Gastroesophageal sphincter (tissue), 4 donors: ENCODE results near the gene TEKT2. TPM values are rescaled to one million over a fixed set of nuclear protein-coding genes. Genes with fewer than 3 reads are reported as not detected.

ENCODE experiments used
- ATAC-seq: fragments of 150-250 bp; one replicate; pipeline ENCODE4 v1.9.1; 2016; ENCODE audit warnings: mild to moderate bottlenecking, moderate library complexity
- H3K27ac ChIP-seq, 4 donors: fragments of 200-600 bp; sonication (generic) in 3 of 4; 1 replicate in 3 of 4; 2 replicates in 1 of 4; pipeline ENCODE4 v1.5.1; 2016 to 2019
- H3K27me3 ChIP-seq: fragments of 200-600 bp; sonication (generic); one replicate; pipeline ENCODE4 v1.5.1; 2019
- H3K36me3 ChIP-seq, 2 donors: fragments of 200-600 bp; sonication (generic); one replicate each; pipeline ENCODE4 v1.5.1; 2019; ENCODE audit warnings: control low read depth in 1 of 2
- H3K4me1 ChIP-seq, 3 donors: fragments of 200-600 bp; sonication (generic); 1 replicate in 2 of 3; 2 replicates in 1 of 3; pipeline ENCODE4 v1.5.1; 2016 to 2019; ENCODE audit warnings: control low read depth in 2 of 3
- H3K4me3 ChIP-seq, 2 donors: fragments of 200-600 bp; sonication (generic); one replicate each; pipeline ENCODE4 v1.5.1; 2019; ENCODE audit warnings: mild to moderate bottlenecking in 1 of 2, moderate library complexity in 1 of 2
- H3K9me3 ChIP-seq, 3 donors: fragments of 200-600 bp; sonication (generic); one replicate each; pipeline ENCODE4 v1.5.1; 2017 to 2019; ENCODE audit warnings: control low read depth in 2 of 3
- CTCF ChIP-seq, 4 experiments: fragments of 200-600 bp in 2 of 4; fragments of 450-650 bp in 2 of 4; sonication (generic) in 1 of 4; IDR thresholded peaks; one replicate each; pipeline ENCODE4 v1.5.1; 2017 to 2019; ENCODE audit warnings: antibody characterized with exemption in 4 of 4, mild to moderate bottlenecking in 2 of 4, moderate library complexity in 2 of 4
- EP300 ChIP-seq: sonication (generic); formaldehyde crosslinking; IDR thresholded peaks from one replicate; pipeline ENCODE4 v1.6.1; 2017; ENCODE audit warnings: antibody characterized with exemption, mild to moderate bottlenecking
- POLR2A ChIP-seq, 2 donors: fragments of 450-650 bp; IDR thresholded peaks; one replicate each; pipeline ENCODE4 v1.6.1; 2017; ENCODE audit warnings: antibody characterized with exemption in 2 of 2, mild to moderate bottlenecking in 2 of 2, moderate library complexity in 1 of 2
- POLR2AphosphoS5 ChIP-seq: sonication (generic); formaldehyde crosslinking; IDR thresholded peaks from one replicate; pipeline ENCODE4 v1.6.1; 2017; ENCODE audit warnings: antibody characterized with exemption
- WGBS, 2 donors: methylation state at CpG; one replicate each; pipeline ENCODE4 v1.1.5; 2018; ENCODE audit warnings: low coverage in 1 of 2; 5-methylcytosine and 5-hydroxymethylcytosine counted together
- total RNA-seq, 4 donors: library from RNA; depleted of rRNA; stranded (reverse); fragments of >200 nt; gene quantifications; one replicate each; pipeline ENCODE4 v1.1.0, GENCODE V29; 2016

The TEKT2 gene
- total RNA-seq, 4 donors from 2014 or later = 0.73 TPM; not detected in 3

DNA sequence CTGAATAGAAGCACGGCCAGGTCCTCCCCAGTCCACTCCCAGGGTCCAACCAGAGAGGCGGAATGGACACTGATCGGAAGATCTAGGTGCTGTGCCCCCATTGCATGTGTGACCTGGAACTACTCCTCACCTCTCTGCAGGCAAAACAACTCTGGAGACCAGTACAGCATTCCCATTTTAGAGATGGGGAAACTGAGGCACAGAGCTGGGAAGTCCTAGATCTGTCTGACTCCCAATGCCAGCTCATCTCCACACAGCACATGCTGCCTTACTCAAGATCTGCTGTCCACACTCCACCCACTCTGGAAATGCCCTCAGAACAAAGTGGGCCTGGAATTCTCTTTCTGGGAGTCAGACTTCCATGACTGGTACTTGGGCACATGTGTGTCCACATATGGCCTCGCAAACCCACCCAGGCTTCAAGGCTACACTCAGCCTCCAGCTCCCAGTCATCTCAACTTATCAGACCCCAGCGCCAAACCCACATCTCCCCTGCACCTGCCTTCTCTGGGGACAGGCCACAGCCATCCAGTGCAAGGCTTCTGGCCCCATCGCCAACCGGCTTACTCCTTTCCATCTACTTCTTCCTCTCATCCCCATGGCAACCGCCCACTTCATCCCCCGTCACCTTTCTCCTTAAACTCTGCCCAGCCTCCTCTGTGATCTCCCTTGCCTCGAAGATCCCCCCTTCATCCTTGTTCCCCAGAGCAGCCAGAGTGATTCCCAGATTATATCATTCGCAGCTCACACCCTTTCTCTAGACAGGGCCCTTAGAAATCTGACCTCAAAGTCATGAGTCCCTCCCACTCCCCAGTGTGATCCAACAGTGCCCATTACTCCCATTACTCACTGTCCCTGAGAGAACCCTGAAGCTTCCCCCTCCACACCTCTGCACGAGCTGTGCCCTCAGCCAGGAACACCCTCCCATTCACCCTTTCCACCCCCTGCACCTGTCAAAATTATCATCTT, 38.5 kb downstream of the TEKT2 start:
- Histone ChIP-seq H3K36me3 (no peaks in the 10 kb centered on the region), H3K9me3 (no peaks in the 10 kb centered on the region), H3K27me3 (no peaks in the 10 kb centered on the region), H3K4me3 (no peak overlapping the region), H3K27ac (peak overlapping the region in 2 of 4 donors; percentile 63 to 83), H3K4me1 (peaks cover 0 to 61% (median 30%) of the 10 kb centered on the region in 3 donors)
- 78 to 81% methylated on average over 7 of the region's 12 CpGs for WGBS, 2 donors
- no peak for TF ChIP-seq POLR2A (IDR thresholded peaks at IDR 0.05)
- no peak for TF ChIP-seq CTCF (IDR thresholded peaks at IDR 0.05)
- TF ChIP-seq EP300 = no peak
- TF ChIP-seq POLR2AphosphoS5 = no peak
- ATAC-seq = no peak

GRCh38 chr1:36123356-36123755, 39.5 kb downstream of the TEKT2 start:
- peak; percentile 21 for ATAC-seq
- Histone ChIP-seq H3K4me1 (peaks cover 0 to 54% (median 30%) of the 10 kb centered on the region in 3 donors), H3K4me3 (no peak overlapping the region), H3K9me3 (no peaks in the 10 kb centered on the region), H3K27ac (peak overlapping the region in 3 of 4 donors; percentile 83 to 85 (median 84)), H3K36me3 (no peaks in the 10 kb centered on the region), H3K27me3 (no peaks in the 10 kb centered on the region)
- TF ChIP-seq POLR2AphosphoS5 = no peak
- WGBS, 2 donors = 64 to 70% methylated on average over 5 to 8 of the region's 8 CpGs

DNA sequence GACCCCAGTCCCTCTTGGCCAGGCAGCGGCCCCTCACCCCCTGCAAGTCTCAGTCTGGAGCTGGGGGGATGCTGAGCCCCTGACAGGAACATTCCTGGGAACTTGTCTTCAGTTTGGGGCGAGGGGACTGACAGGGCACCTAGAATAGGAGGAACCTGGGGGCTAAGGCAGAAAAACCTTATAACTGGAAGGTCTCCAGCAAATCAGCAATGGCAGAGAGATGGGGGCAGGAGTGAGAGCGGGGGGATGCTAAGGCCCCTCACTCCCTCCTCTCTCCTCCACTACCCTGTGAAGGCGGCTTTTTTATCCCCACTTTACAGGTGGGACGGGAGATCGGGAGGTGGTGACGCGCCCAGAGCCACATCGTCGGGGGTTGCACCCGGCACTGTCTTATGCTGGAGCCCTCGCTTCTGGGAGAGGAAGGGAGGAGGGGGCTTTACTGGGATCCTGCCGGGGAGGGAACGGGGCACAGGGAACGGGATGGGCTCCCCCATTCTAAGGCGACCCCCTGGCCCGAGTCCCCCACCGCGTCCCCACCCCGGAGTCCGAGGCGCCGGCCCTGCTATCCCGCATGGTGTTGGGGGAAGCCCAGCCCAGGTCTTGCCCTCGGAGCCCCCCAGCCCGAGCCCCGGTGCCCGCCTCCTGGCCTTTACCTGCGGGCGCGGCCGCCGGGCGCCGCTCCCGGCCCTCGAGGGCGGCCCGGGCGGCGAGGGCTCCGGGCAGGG, 40.7 kb downstream of the TEKT2 start:
- Histone ChIP-seq H3K4me1 (peaks cover 0 to 42% (median 21%) of the 10 kb centered on the region in 3 donors), H3K9me3 (no peaks in the 10 kb centered on the region), H3K27me3 (no peaks in the 10 kb centered on the region), H3K27ac (peak overlapping the region; percentile 34 to 85 (median 84)), H3K36me3 (no peaks in the 10 kb centered on the region), H3K4me3 (peak overlapping the region; percentile 34 to 60)
- no peak for ATAC-seq
- WGBS, 2 donors = 76 to 80% methylated on average over 1 to 4 of the region's 42 CpGs
- TF ChIP-seq POLR2A (IDR thresholded peaks at IDR 0.05) (no peak), CTCF (IDR thresholded peaks at IDR 0.05) (no peak), POLR2AphosphoS5 (no peak), EP300 (no peak)

- H3K27ac ChIP-seq = peak within 1 kb of the TSS; percentile 34 to 85 (median 84)
- peak within 1 kb of the TSS; percentile 34 to 60 for H3K4me3 ChIP-seq
- TF ChIP-seq CTCF (IDR thresholded peaks at IDR 0.05) = no peak
- no peak for TF ChIP-seq EP300
- peak in 1 of 2 donors; percentile 53 for TF ChIP-seq POLR2A (IDR thresholded peaks at IDR 0.05)
- no peak for TF ChIP-seq POLR2AphosphoS5
- WGBS, 2 donors = 30 to 33% methylated on average over 3 to 7 of the region's 77 CpGs
- H3K9me3 ChIP-seq = no peaks in the 10 kb centered on the region
- no peaks in the 10 kb centered on the region for H3K36me3 ChIP-seq
- H3K27me3 ChIP-seq = no peaks in the 10 kb centered on the region
- H3K4me1 ChIP-seq = peaks cover 0 to 34% (median 14%) of the 10 kb centered on the region in 3 donors
- peak; percentile 88 for ATAC-seq
These were observed 41.5 kb downstream of the TEKT2 start, which contains the start of gene COL8A2 for GRCh38 chr1:36125129-36125991. COL8A2 (minus strand) TSS chr1:36125222; CDS start chr1:36100242, 24,980 bp downstream.
